ENCODE measurements around the gene SEMA4F. TPM values are rescaled to one million over a fixed set of nuclear protein-coding genes. Genes with fewer than 3 reads are reported as not detected.
"Not testable (repeated sequence)": the region's sequence is repeated elsewhere in the genome, so short reads cannot be mapped to it uniquely, and the experiment has no call there.

The SEMA4F gene
- 2.9 TPM for polyA plus RNA-seq
- long read RNA-seq, donor 1, full-length matches to known transcripts = 1 of 1 reads
- long read RNA-seq, donor 1, partial matches to known transcripts = 0 of 1 reads
- long read RNA-seq, donor 1, other reads (novel, unspliced or antisense) = 0 of 1 reads
- long read RNA-seq, donor 2 = 0 reads
- long read RNA-seq, donor 3 = 0 reads
- long read RNA-seq, donor 4 = 0 reads
- long read RNA-seq, donor 5, full-length matches to known transcripts = 1 of 1 reads
- long read RNA-seq, donor 5, partial matches to known transcripts = 0 of 1 reads
- long read RNA-seq, donor 5, other reads (novel, unspliced or antisense) = 0 of 1 reads
- long read RNA-seq, donor 6 = 0 reads
- long read RNA-seq, donor 7 = 0 reads
- long read RNA-seq, donor 8 = 0 reads
- long read RNA-seq, donor 9 = 0 reads
- long read RNA-seq, donor 10, partial matches to known transcripts = 0 of 1 reads
- long read RNA-seq, donor 10, other reads (novel, unspliced or antisense) = 0 of 1 reads
- long read RNA-seq, donor 11 = 0 reads

- WGBS (ENCODE audit: insufficient coverage, low lambda C conversion rate) = no CpG with 5 or more reads among the region's 79 CpGs
- peaks cover 6% of the 10 kb centered on the region for H3K4me1 ChIP-seq (ENCODE audit: control insufficient read depth, insufficient read depth, low read length)
- H3K27ac ChIP-seq (ENCODE audit: low read length) = no peak within 1 kb of the TSS
- no peaks in the 10 kb centered on the region for H3K36me3 ChIP-seq (ENCODE audit: control insufficient read depth, insufficient read depth, low read length)
- H3K4me3 ChIP-seq (ENCODE audit: low read length) = peak within 1 kb of the TSS; percentile 37
- DNase-seq = peak; percentile 94 to 97
- H3K27me3 ChIP-seq (ENCODE audit: control insufficient read depth, insufficient read depth, low read length) = peaks cover 34% of the 10 kb centered on the region
- H3K9me3 ChIP-seq (ENCODE audit: control insufficient read depth, low read depth, low read length) = no peaks in the 10 kb centered on the region
Measured at GRCh38 chr2:74653985-74654882, at the start of gene SEMA4F. Gene SEMA4F, plus strand, starts transcription at chr2:74654247. Its CDS starts 130 bp downstream, at chr2:74654377.

- DNase-seq = no peak
- Histone ChIP-seq H3K36me3 (ENCODE audit: control insufficient read depth, insufficient read depth, low read length) (no peaks in the 10 kb centered on the region), H3K27me3 (ENCODE audit: control insufficient read depth, insufficient read depth, low read length) (peaks cover 14% of the 10 kb centered on the region), H3K27ac (ENCODE audit: low read length) (no peak overlapping the region), H3K4me1 (ENCODE audit: control insufficient read depth, insufficient read depth, low read length) (no peaks in the 10 kb centered on the region), H3K9me3 (ENCODE audit: control insufficient read depth, low read depth, low read length) (no peaks in the 10 kb centered on the region), H3K4me3 (ENCODE audit: low read length) (no peak overlapping the region)
- 64% methylated on average over 4 of the region's 5 CpGs for WGBS (ENCODE audit: insufficient coverage, low lambda C conversion rate)
Measured at GRCh38 chr2:74606927-74607326, 47.1 kb upstream of the SEMA4F start.

- Histone ChIP-seq H3K4me3 (ENCODE audit: low read length) (no peak overlapping the region), H3K27ac (ENCODE audit: low read length) (no peak overlapping the region), H3K36me3 (ENCODE audit: control insufficient read depth, insufficient read depth, low read length) (no peaks in the 10 kb centered on the region), H3K4me1 (ENCODE audit: control insufficient read depth, insufficient read depth, low read length) (no peaks in the 10 kb centered on the region), H3K27me3 (ENCODE audit: control insufficient read depth, insufficient read depth, low read length) (peaks cover 19% of the 10 kb centered on the region), H3K9me3 (ENCODE audit: control insufficient read depth, low read depth, low read length) (no peaks in the 10 kb centered on the region)
- DNase-seq = no peak
- 81% methylated on average over 3 of the region's 3 CpGs for WGBS (ENCODE audit: insufficient coverage, low lambda C conversion rate)
Measured at GRCh38 chr2:74617122-74617521, 36.9 kb upstream of the SEMA4F start.

GRCh38 chr2:74618410-74619083 lies 35.5 kb upstream of the SEMA4F start:
- Histone ChIP-seq H3K4me3 (ENCODE audit: low read length) (no peak overlapping the region), H3K27ac (ENCODE audit: low read length) (no peak overlapping the region), H3K36me3 (ENCODE audit: control insufficient read depth, insufficient read depth, low read length) (no peaks in the 10 kb centered on the region), H3K27me3 (ENCODE audit: control insufficient read depth, insufficient read depth, low read length) (peaks cover 14% of the 10 kb centered on the region), H3K4me1 (ENCODE audit: control insufficient read depth, insufficient read depth, low read length) (no peaks in the 10 kb centered on the region), H3K9me3 (ENCODE audit: control insufficient read depth, low read depth, low read length) (no peaks in the 10 kb centered on the region)
- no CpG with 5 or more reads among the region's 6 CpGs for WGBS (ENCODE audit: insufficient coverage, low lambda C conversion rate)
- no peak for DNase-seq

- H3K4me3 ChIP-seq (ENCODE audit: low read length) = no peak overlapping the region
- H3K27ac ChIP-seq (ENCODE audit: low read length) = no peak overlapping the region
- no peaks in the 10 kb centered on the region for H3K9me3 ChIP-seq (ENCODE audit: control insufficient read depth, low read depth, low read length)
- H3K4me1 ChIP-seq (ENCODE audit: control insufficient read depth, insufficient read depth, low read length) = no peaks in the 10 kb centered on the region
- H3K36me3 ChIP-seq (ENCODE audit: control insufficient read depth, insufficient read depth, low read length) = no peaks in the 10 kb centered on the region
- 100% methylated on average over 2 of the region's 5 CpGs for WGBS (ENCODE audit: insufficient coverage, low lambda C conversion rate)
- peaks cover 3% of the 10 kb centered on the region for H3K27me3 ChIP-seq (ENCODE audit: control insufficient read depth, insufficient read depth, low read length)
- no peak for DNase-seq
Measured at GRCh38 chr2:74619651-74620297, 34.3 kb upstream of the SEMA4F start.

- no peaks in the 10 kb centered on the region for H3K36me3 ChIP-seq (ENCODE audit: control insufficient read depth, insufficient read depth, low read length)
- no peaks in the 10 kb centered on the region for H3K9me3 ChIP-seq (ENCODE audit: control insufficient read depth, low read depth, low read length)
- no peaks in the 10 kb centered on the region for H3K27me3 ChIP-seq (ENCODE audit: control insufficient read depth, insufficient read depth, low read length)
- H3K4me3 ChIP-seq (ENCODE audit: low read length) = no peak overlapping the region
- DNase-seq = no peak
- WGBS (ENCODE audit: insufficient coverage, low lambda C conversion rate) = 92% methylated on average over 2 of the region's 12 CpGs
- no peaks in the 10 kb centered on the region for H3K4me1 ChIP-seq (ENCODE audit: control insufficient read depth, insufficient read depth, low read length)
- H3K27ac ChIP-seq (ENCODE audit: low read length) = no peak overlapping the region
Measured at GRCh38 chr2:74620671-74621070, 33.4 kb upstream of the SEMA4F start.

GRCh38 chr2:74625658-74626425 lies 28.2 kb upstream of the SEMA4F start:
- 80% methylated on average over 1 of the region's 5 CpGs for WGBS (ENCODE audit: insufficient coverage, low lambda C conversion rate)

GRCh38 chr2:74628538-74629105 lies 25.4 kb upstream of the SEMA4F start:
- 20% methylated on average over 1 of the region's 3 CpGs for WGBS (ENCODE audit: insufficient coverage, low lambda C conversion rate)
- no peak overlapping the region for H3K27ac ChIP-seq (ENCODE audit: low read length)
- H3K27me3 ChIP-seq (ENCODE audit: control insufficient read depth, insufficient read depth, low read length) = no peaks in the 10 kb centered on the region
- peak in 1 of 2 donors; percentile 27 for DNase-seq
- H3K36me3 ChIP-seq (ENCODE audit: control insufficient read depth, insufficient read depth, low read length) = no peaks in the 10 kb centered on the region
- H3K4me3 ChIP-seq (ENCODE audit: low read length) = no peak overlapping the region
- no peaks in the 10 kb centered on the region for H3K4me1 ChIP-seq (ENCODE audit: control insufficient read depth, insufficient read depth, low read length)
- no peaks in the 10 kb centered on the region for H3K9me3 ChIP-seq (ENCODE audit: control insufficient read depth, low read depth, low read length)

More at GRCh38 chr2:74625658-74626425, 28.2 kb upstream of the SEMA4F start:
- Histone ChIP-seq H3K4me3 (ENCODE audit: low read length) (no peak overlapping the region), H3K9me3 (ENCODE audit: control insufficient read depth, low read depth, low read length) (no peaks in the 10 kb centered on the region), H3K4me1 (ENCODE audit: control insufficient read depth, insufficient read depth, low read length) (no peaks in the 10 kb centered on the region), H3K36me3 (ENCODE audit: control insufficient read depth, insufficient read depth, low read length) (no peaks in the 10 kb centered on the region), H3K27me3 (ENCODE audit: control insufficient read depth, insufficient read depth, low read length) (no peaks in the 10 kb centered on the region), H3K27ac (ENCODE audit: low read length) (no peak overlapping the region)
- DNase-seq = no peak

GRCh38 chr2:74630454-74630853 lies 23.6 kb upstream of the SEMA4F start:
- not testable (repeated sequence) for H3K4me3 ChIP-seq (ENCODE audit: low read length); H3K27ac ChIP-seq (ENCODE audit: low read length); DNase-seq; H3K9me3 ChIP-seq (ENCODE audit: control insufficient read depth, low read depth, low read length); H3K4me1 ChIP-seq (ENCODE audit: control insufficient read depth, insufficient read depth, low read length); H3K36me3 ChIP-seq (ENCODE audit: control insufficient read depth, insufficient read depth, low read length); H3K27me3 ChIP-seq (ENCODE audit: control insufficient read depth, insufficient read depth, low read length)
- no CpG with 5 or more reads among the region's 3 CpGs for WGBS (ENCODE audit: insufficient coverage, low lambda C conversion rate)

Data from large intestine (tissue), 12 donors.